ENCODE results near the gene CRB2. TPM values are rescaled to one million over a fixed set of nuclear protein-coding genes. Genes with fewer than 3 reads are reported as not detected.

The CRB2 gene
- total RNA-seq, 1 experiment from 2014 or later, result 3.6 TPM

DNA sequence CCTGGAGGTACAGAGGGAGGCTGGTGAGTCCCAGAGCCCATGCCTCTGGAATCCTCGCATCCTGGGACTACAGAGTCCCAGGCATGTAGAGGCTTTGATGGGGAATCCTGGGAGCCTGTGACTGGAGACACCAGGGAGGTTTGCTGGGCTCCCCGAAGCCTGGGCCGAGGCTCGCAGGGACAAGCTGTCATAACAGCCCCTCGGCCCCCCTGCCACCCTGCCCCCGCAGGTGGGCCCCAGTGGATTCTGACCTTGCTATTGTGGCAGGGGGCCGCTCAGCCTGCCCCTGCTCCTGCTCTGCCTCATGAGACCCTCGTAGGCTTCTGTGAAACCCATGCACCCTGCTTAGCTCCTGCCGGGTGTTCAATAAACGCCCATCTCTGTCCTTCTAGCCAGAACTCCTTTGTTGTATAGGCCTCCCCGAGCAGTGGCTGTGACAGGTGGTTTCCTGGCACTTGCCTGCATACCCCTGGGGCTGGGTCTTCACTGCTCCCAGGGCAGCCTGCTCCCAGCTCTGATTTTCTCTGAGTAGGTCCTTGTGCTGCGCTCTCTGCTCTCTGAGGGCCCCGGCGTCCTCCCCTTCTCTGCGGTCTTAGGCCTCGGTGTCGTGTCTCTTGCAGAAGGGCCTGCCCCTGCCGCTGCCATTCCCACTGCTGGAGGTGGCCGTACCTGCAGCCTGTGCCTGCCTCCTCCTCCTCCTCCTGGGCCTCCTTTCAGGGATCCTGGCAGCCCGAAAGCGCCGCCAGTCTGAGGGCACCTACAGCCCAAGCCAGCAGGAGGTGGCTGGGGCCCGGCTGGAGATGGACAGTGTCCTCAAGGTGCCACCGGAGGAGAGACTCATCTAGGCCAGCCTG lies 20.4 kb downstream of the CRB2 start:
- H2AFZ ChIP-seq (ENCODE audit: low read length), result no peak overlapping the region
- no peak overlapping the region for H2BK20ac ChIP-seq (ENCODE audit: low read depth, low read length, poor library complexity, severe bottlenecking)
- TF ChIP-seq, protein P1, sequence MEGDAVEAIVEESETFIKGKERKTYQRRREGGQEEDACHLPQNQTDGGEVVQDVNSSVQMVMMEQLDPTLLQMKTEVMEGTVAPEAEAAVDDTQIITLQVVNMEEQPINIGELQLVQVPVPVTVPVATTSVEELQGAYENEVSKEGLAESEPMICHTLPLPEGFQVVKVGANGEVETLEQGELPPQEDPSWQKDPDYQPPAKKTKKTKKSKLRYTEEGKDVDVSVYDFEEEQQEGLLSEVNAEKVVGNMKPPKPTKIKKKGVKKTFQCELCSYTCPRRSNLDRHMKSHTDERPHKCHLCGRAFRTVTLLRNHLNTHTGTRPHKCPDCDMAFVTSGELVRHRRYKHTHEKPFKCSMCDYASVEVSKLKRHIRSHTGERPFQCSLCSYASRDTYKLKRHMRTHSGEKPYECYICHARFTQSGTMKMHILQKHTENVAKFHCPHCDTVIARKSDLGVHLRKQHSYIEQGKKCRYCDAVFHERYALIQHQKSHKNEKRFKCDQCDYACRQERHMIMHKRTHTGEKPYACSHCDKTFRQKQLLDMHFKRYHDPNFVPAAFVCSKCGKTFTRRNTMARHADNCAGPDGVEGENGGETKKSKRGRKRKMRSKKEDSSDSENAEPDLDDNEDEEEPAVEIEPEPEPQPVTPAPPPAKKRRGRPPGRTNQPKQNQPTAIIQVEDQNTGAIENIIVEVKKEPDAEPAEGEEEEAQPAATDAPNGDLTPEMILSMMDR (conservative IDR thresholded peaks at IDR 0.05), result no peak
- H3K56ac ChIP-seq (ENCODE audit: insufficient read length, low read depth, low read length), result no peak overlapping the region
- no peaks in the 10 kb centered on the region for H3K9me3 Mint-ChIP-seq
- H3T11ph ChIP-seq (ENCODE audit: low read length), result no peak overlapping the region
- H4K91ac ChIP-seq (ENCODE audit: insufficient read length, low read depth, low read length), result no peak overlapping the region
- H3K4ac ChIP-seq (ENCODE audit: low read depth, low read length), result no peak overlapping the region
- H3K79me2 ChIP-seq (ENCODE audit: insufficient read depth, low read length), result no peaks in the 10 kb centered on the region
- no peaks in the 10 kb centered on the region; the same call in 1 of the 2 replicates for H3K27me3 ChIP-seq (ENCODE audit: insufficient read depth, low read length)
- H2BK15ac ChIP-seq (ENCODE audit: low read depth, low read length), result no peak overlapping the region
- no peak overlapping the region for H4K5ac ChIP-seq (ENCODE audit: insufficient read length, low read depth, low read length)
- H2BK12ac ChIP-seq (ENCODE audit: insufficient read length, low read depth, low read length), result no peak overlapping the region
- no peak overlapping the region for H3K4me2 ChIP-seq (ENCODE audit: insufficient read depth, insufficient read length, low read length)
- H3K18ac ChIP-seq (ENCODE audit: insufficient read length, low read depth, low read length), result no peak overlapping the region
- no peak for DNase-seq
- no peaks in the 10 kb centered on the region for H3K9me3 ChIP-seq (ENCODE audit: control insufficient read depth, low read depth, low read length)
- no peak overlapping the region for H3K14ac ChIP-seq (ENCODE audit: insufficient read depth, low read length)
- no peak overlapping the region for H3K27ac ChIP-seq (ENCODE audit: insufficient read length, low read depth, low read length)
- H3K4me1 ChIP-seq (ENCODE audit: insufficient read depth, low read length), result no peaks in the 10 kb centered on the region
- no peak overlapping the region for H3K9ac ChIP-seq (ENCODE audit: extremely low read depth, insufficient read length, low read length)
- no peak overlapping the region for H2BK5ac ChIP-seq (ENCODE audit: insufficient read length, low read length)
- H3K4me3 Mint-ChIP-seq, result peak overlapping the region in 1 of 2 experiments; percentile 42; a peak in 1 of 5 replicates
- no peak overlapping the region for H3K23ac ChIP-seq (ENCODE audit: insufficient read length, low read depth, low read length)
- peaks cover 0 to 18% (median 5%) of the 10 kb centered on the region in 3 experiments; a peak in 4 of 7 replicates for H3K36me3 Mint-ChIP-seq (ENCODE audit: insufficient read depth in 1 of 3, low read depth in 3 of 3)
- peak overlapping the region in 1 of 3 experiments; percentile 28; a peak in 1 of 7 replicates for H3K27ac Mint-ChIP-seq
- peaks cover 18% of the 10 kb centered on the region for H3K27me3 Mint-ChIP-seq (ENCODE audit: low read depth)
- no peak overlapping the region for H2BK120ac ChIP-seq (ENCODE audit: low read depth, low read length, poor library complexity, severe bottlenecking)
- H4K20me1 ChIP-seq (ENCODE audit: control insufficient read depth, insufficient read depth, insufficient read length), result no peaks in the 10 kb centered on the region
- peaks cover 18 to 29% of the 10 kb centered on the region in 2 experiments for H3K4me1 Mint-ChIP-seq
- no peaks in the 10 kb centered on the region for H3K23me2 ChIP-seq (ENCODE audit: insufficient read length, low read depth, low read length, poor library complexity, severe bottlenecking)
- no peak overlapping the region for H4K8ac ChIP-seq (replicated peaks; ENCODE audit: insufficient read length, low read depth, low read length)
- no CpG with 5 or more reads among the region's 24 CpGs for WGBS (ENCODE audit: extremely low coverage, insufficient read length, low lambda C conversion rate)
- H2AK5ac ChIP-seq (ENCODE audit: insufficient read length, low read length), result no peak overlapping the region
- H3K79me1 ChIP-seq (ENCODE audit: insufficient read depth, low read depth, low read length, poor library complexity, severe bottlenecking), result no peaks in the 10 kb centered on the region

Measured in H9 (cell line).